ENCODE results near the gene SHKBP1. TPM values are rescaled to one million over a fixed set of nuclear protein-coding genes. Genes with fewer than 3 reads are reported as not detected.
"Not testable (repeated sequence)": the region's sequence is repeated elsewhere in the genome, so short reads cannot be mapped to it uniquely, and the experiment has no call there.

The SHKBP1 gene
- total and polyA plus RNA-seq, 2 experiments from 2014 or later: 63.6 to 83.4 TPM

GRCh38 chr19:40588110-40588854 lies 11.6 kb downstream of the SHKBP1 start:
- Histone ChIP-seq H3K36me3 (no peaks in the 10 kb centered on the region), H3K9me3 (ENCODE audit: low read depth) (no peaks in the 10 kb centered on the region), H3K4me1 (ENCODE audit: low read depth) (no peaks in the 10 kb centered on the region), H3K27ac (no peak overlapping the region), H3K27me3 (no peaks in the 10 kb centered on the region), H3K4me3 (no peak overlapping the region)
- DNase-seq (ENCODE audit: low read depth in 1 of 2, low spot score in 1 of 2): peak in 1 of 2 donors; percentile 37
- TF ChIP-seq, protein P1, sequence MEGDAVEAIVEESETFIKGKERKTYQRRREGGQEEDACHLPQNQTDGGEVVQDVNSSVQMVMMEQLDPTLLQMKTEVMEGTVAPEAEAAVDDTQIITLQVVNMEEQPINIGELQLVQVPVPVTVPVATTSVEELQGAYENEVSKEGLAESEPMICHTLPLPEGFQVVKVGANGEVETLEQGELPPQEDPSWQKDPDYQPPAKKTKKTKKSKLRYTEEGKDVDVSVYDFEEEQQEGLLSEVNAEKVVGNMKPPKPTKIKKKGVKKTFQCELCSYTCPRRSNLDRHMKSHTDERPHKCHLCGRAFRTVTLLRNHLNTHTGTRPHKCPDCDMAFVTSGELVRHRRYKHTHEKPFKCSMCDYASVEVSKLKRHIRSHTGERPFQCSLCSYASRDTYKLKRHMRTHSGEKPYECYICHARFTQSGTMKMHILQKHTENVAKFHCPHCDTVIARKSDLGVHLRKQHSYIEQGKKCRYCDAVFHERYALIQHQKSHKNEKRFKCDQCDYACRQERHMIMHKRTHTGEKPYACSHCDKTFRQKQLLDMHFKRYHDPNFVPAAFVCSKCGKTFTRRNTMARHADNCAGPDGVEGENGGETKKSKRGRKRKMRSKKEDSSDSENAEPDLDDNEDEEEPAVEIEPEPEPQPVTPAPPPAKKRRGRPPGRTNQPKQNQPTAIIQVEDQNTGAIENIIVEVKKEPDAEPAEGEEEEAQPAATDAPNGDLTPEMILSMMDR (IDR thresholded peaks at IDR 0.05; ENCODE audit: low read depth, low read length): no peak

GRCh38 chr19:40588926-40589569 lies 12.4 kb downstream of the SHKBP1 start:
- H3K4me3 ChIP-seq: no peak overlapping the region
- no peaks in the 10 kb centered on the region for H3K4me1 ChIP-seq (ENCODE audit: low read depth)
- no peaks in the 10 kb centered on the region for H3K36me3 ChIP-seq
- no peaks in the 10 kb centered on the region for H3K27me3 ChIP-seq
- DNase-seq (ENCODE audit: low read depth in 1 of 2, low spot score in 1 of 2): no peak
- H3K27ac ChIP-seq: no peak overlapping the region
- no peaks in the 10 kb centered on the region for H3K9me3 ChIP-seq (ENCODE audit: low read depth)
- TF ChIP-seq, protein P1 (IDR thresholded peaks at IDR 0.05; ENCODE audit: low read depth, low read length): no peak

DNA sequence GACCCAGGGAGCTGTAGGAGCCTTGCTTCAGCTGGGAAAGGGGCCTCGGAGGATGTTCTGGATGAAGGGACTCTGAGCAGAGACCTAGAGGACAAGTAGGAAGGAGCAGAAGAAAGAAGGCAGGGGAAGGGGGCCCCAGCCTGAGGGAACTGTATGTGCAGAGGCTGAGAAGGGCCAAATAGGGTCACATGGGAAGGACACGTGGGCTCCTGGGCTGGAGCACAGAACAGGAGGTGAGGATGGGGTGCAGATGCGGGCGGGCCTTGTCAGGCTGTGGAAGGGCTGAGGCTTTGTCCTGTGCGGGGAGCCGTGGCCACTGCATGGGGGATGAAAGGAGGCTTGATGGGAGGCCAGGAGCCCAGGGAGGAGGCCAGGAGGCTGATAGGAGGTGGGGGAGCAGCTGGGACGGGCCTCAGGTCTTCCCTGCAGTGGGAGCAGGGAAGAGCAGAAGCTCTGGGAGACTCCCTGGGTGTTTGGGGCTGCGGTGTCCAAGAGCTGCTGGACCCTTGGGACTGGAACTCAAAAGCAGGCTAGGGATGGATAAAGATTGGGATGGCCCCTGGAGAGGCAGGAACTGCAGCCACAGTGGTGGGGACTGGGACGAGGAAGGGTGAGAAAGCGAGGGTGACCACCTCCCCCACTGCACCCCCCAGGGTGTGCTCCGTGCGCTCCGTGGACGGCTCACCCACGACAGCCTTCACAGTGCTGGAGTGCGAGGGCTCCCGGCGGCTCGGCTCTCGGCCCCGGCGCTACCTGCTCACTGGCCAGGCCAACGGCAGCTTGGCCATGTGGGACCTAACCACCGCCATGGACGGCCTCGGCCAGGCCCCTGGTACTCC lies 13.1 kb downstream of the SHKBP1 start:
- TF ChIP-seq, protein P1 (IDR thresholded peaks at IDR 0.05; ENCODE audit: low read depth, low read length): no peak
- H3K4me3 ChIP-seq: no peak overlapping the region
- H3K36me3 ChIP-seq: no peaks in the 10 kb centered on the region
- H3K27me3 ChIP-seq: no peaks in the 10 kb centered on the region
- no peaks in the 10 kb centered on the region for H3K4me1 ChIP-seq (ENCODE audit: low read depth)
- DNase-seq (ENCODE audit: low read depth in 1 of 2, low spot score in 1 of 2): no peak
- no peak overlapping the region for H3K27ac ChIP-seq
- H3K9me3 ChIP-seq (ENCODE audit: low read depth): no peaks in the 10 kb centered on the region

DNA sequence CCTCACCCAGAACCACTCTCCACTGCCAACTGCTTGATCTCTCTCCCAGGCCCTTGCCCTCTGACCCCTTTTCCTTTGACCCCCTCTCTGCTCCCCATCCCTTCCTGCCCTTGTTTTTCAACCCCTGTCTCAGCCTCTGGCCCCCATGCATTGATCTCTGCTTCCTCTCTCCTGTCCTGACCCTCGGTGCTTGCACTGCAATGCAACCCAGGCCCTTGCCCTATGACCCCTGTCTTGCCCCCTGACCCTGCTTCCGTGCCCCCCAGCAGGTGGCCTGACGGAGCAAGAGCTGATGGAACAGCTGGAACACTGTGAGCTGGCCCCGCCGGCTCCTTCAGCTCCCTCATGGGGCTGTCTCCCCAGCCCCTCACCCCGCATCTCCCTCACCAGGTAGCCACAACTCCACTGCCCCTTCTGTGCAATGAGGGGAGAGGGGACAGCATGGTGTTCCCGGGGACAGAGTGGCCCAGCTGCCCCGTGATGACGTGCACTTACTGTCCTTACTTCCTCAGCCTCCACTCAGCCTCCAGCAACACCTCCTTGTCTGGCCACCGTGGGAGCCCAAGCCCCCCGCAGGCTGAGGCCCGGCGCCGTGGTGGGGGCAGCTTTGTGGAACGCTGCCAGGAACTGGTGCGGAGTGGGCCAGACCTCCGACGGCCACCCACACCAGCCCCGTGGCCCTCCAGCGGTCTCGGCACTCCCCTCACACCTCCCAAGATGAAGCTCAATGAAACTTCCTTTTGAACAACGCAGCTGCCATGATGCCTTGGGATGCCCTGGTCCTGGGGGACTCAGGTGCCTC lies 14.0 kb downstream of the SHKBP1 start:
- TF ChIP-seq, protein P1 (IDR thresholded peaks at IDR 0.05; ENCODE audit: low read depth, low read length): no peak
- no peak overlapping the region for H3K4me3 ChIP-seq

DNA sequence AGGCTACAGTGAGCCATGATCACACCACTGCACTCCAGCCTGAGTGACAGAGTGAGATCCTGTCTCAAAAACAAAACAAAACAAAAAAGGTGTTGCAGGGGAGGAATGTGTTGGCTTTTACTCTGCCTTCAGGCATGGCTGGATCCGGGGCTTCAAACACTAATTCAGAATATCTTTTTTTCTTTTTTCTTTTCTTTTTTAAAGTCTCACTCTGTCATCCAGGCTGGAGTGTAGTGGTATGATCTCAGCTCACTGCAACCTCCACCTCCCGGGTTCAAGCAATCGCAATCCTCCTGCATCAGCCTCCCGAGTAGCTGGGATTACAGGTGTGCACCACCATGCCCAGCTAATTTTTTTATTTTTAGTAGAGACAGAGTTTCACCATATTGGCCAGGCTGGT lies 15.1 kb downstream of the SHKBP1 start:
- not testable (repeated sequence) for H3K4me1 ChIP-seq (ENCODE audit: low read depth); H3K27ac ChIP-seq; H3K9me3 ChIP-seq (ENCODE audit: low read depth); H3K36me3 ChIP-seq; DNase-seq (ENCODE audit: low read depth in 1 of 2, low spot score in 1 of 2); H3K27me3 ChIP-seq; H3K4me3 ChIP-seq

More for the DNA sequence above, 14.0 kb downstream of the SHKBP1 start:
- H3K27me3 ChIP-seq: no peaks in the 10 kb centered on the region
- no peaks in the 10 kb centered on the region for H3K4me1 ChIP-seq (ENCODE audit: low read depth)
- no peaks in the 10 kb centered on the region for H3K9me3 ChIP-seq (ENCODE audit: low read depth)
- H3K36me3 ChIP-seq: no peaks in the 10 kb centered on the region
- no peak for DNase-seq (ENCODE audit: low read depth in 1 of 2, low spot score in 1 of 2)
- no peak overlapping the region for H3K27ac ChIP-seq

Data from cardiac muscle cell (in vitro differentiated cells and primary cell).